ENCODE measurements around the gene CPA1. TPM values are rescaled to one million over a fixed set of nuclear protein-coding genes. Genes with fewer than 3 reads are reported as not detected.

Gene CPA1
- total RNA-seq, 1 experiment from 2014 or later, result not detected

- intact Hi-C loops (cut with micrococcal nuclease; ENCODE audit: unreplicated experiment), result no loop called here
- no peak for DNase-seq
- H3K27ac Mint-ChIP-seq (ENCODE audit: unreplicated experiment), result no peak overlapping the region
- Histone ChIP-seq H3K4me3 (ENCODE audit: low read depth, low read length) (no peak overlapping the region), H3K9me3 (no peaks in the 10 kb centered on the region), H3K4me1 (no peaks in the 10 kb centered on the region), H3K27me3 (replicated peaks; ENCODE audit: control insufficient read depth, insufficient read depth, low read length) (no peaks in the 10 kb centered on the region), H3K36me3 (ENCODE audit: control insufficient read depth, insufficient read depth, low read length) (no peaks in the 10 kb centered on the region)
- no peaks in the 10 kb centered on the region for H3K9me3 Mint-ChIP-seq (ENCODE audit: unreplicated experiment)
- no TSS peak for BruUV-seq (replicated peaks)
- no peak for TF ChIP-seq CTCF (IDR thresholded peaks at IDR 0.05; ENCODE audit: insufficient read depth in 1 of 2, low read depth in 1 of 2, low read length in 1 of 2, severe bottlenecking in 1 of 2, unreplicated experiment in 1 of 2)
- no peak overlapping the region for H3K4me3 Mint-ChIP-seq (ENCODE audit: unreplicated experiment)
- CTCF ChIA-PET, result no interaction called here
- no peaks in the 10 kb centered on the region for H3K27me3 Mint-ChIP-seq (ENCODE audit: insufficient read depth, unreplicated experiment)
- POLR2A ChIA-PET, result no interaction called here
- H3K36me3 Mint-ChIP-seq (ENCODE audit: insufficient read depth, unreplicated experiment), result no peaks in the 10 kb centered on the region
- H3K4me1 Mint-ChIP-seq (ENCODE audit: low read depth, unreplicated experiment), result peaks cover 6% of the 10 kb centered on the region
Observed at GRCh38 chr7:130426564-130426963, 46.3 kb downstream of the CPA1 start.

GRCh38 chr7:130429019-130429418 is 48.7 kb downstream of the CPA1 start:
- Histone ChIP-seq H3K36me3 (ENCODE audit: control insufficient read depth, insufficient read depth, low read length) (no peaks in the 10 kb centered on the region), H3K4me1 (0 out of 2 replicates have a peak, but pooled peaks cover 4% of the 10 kb centered on the region), H3K27me3 (replicated peaks; ENCODE audit: control insufficient read depth, insufficient read depth, low read length) (no peaks in the 10 kb centered on the region), H3K9me3 (no peaks in the 10 kb centered on the region), H3K4me3 (ENCODE audit: low read depth, low read length) (no peak overlapping the region)
- Mint-ChIP-seq H3K4me3 (ENCODE audit: unreplicated experiment) (no peak overlapping the region), H3K27ac (ENCODE audit: unreplicated experiment) (no peak overlapping the region), H3K4me1 (ENCODE audit: low read depth, unreplicated experiment) (no peaks in the 10 kb centered on the region), H3K27me3 (ENCODE audit: insufficient read depth, unreplicated experiment) (no peaks in the 10 kb centered on the region), H3K36me3 (ENCODE audit: insufficient read depth, unreplicated experiment) (no peaks in the 10 kb centered on the region), H3K9me3 (ENCODE audit: unreplicated experiment) (no peaks in the 10 kb centered on the region)
- intact Hi-C loops (cut with micrococcal nuclease; ENCODE audit: unreplicated experiment), result no loop called here
- no peak for TF ChIP-seq CTCF (IDR thresholded peaks at IDR 0.05; ENCODE audit: insufficient read depth in 1 of 2, low read depth in 1 of 2, low read length in 1 of 2, severe bottlenecking in 1 of 2, unreplicated experiment in 1 of 2)
- CTCF ChIA-PET, result no interaction called here
- DNase-seq, result no peak
- BruUV-seq (replicated peaks), result no TSS peak
- POLR2A ChIA-PET, result no interaction called here

GRCh38 chr7:130430115-130430514 is 49.8 kb downstream of the CPA1 start:
- no peak for TF ChIP-seq CTCF (IDR thresholded peaks at IDR 0.05; ENCODE audit: insufficient read depth in 1 of 2, low read depth in 1 of 2, low read length in 1 of 2, severe bottlenecking in 1 of 2, unreplicated experiment in 1 of 2)
- no peaks in the 10 kb centered on the region for H3K9me3 Mint-ChIP-seq (ENCODE audit: unreplicated experiment)
- POLR2A ChIA-PET, result no interaction called here
- Histone ChIP-seq H3K9me3 (no peaks in the 10 kb centered on the region), H3K4me1 (0 out of 2 replicates have a peak, but pooled peaks cover 4% of the 10 kb centered on the region), H3K4me3 (ENCODE audit: low read depth, low read length) (no peak overlapping the region), H3K27me3 (replicated peaks; ENCODE audit: control insufficient read depth, insufficient read depth, low read length) (no peaks in the 10 kb centered on the region), H3K36me3 (ENCODE audit: control insufficient read depth, insufficient read depth, low read length) (no peaks in the 10 kb centered on the region)
- CTCF ChIA-PET, result no interaction called here
- DNase-seq, result no peak
- H3K4me1 Mint-ChIP-seq (ENCODE audit: low read depth, unreplicated experiment), result no peaks in the 10 kb centered on the region
- no peak overlapping the region for H3K27ac Mint-ChIP-seq (ENCODE audit: unreplicated experiment)
- no TSS peak for BruUV-seq (replicated peaks)
- no peaks in the 10 kb centered on the region for H3K27me3 Mint-ChIP-seq (ENCODE audit: insufficient read depth, unreplicated experiment)
- no peak overlapping the region for H3K4me3 Mint-ChIP-seq (ENCODE audit: unreplicated experiment)
- no peaks in the 10 kb centered on the region for H3K36me3 Mint-ChIP-seq (ENCODE audit: insufficient read depth, unreplicated experiment)
- intact Hi-C loops (cut with micrococcal nuclease; ENCODE audit: unreplicated experiment), result no loop called here
